ENCODE data around the gene ANGPTL1.

DNA sequence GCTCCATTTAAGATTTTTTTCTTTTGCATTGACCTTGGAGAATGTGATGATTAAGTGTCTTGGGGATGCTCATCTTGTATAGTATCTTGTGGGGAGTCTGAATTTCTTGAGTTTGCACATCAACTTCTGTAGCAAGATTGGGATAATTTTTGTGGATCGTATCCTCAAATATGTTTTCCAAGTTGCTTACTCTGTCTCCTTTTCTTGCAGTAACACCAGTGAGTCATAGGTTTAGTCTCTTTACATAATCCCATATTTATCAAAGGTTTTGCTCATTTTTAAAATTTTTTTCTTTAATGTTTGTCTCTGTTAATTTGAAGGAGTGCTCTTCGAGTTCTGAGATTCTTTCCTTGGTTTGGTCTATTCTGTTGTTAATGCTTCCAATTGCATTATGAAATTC is 41.7 kb upstream of the ANGPTL1 start:
- TF ChIP-seq, protein P1, sequence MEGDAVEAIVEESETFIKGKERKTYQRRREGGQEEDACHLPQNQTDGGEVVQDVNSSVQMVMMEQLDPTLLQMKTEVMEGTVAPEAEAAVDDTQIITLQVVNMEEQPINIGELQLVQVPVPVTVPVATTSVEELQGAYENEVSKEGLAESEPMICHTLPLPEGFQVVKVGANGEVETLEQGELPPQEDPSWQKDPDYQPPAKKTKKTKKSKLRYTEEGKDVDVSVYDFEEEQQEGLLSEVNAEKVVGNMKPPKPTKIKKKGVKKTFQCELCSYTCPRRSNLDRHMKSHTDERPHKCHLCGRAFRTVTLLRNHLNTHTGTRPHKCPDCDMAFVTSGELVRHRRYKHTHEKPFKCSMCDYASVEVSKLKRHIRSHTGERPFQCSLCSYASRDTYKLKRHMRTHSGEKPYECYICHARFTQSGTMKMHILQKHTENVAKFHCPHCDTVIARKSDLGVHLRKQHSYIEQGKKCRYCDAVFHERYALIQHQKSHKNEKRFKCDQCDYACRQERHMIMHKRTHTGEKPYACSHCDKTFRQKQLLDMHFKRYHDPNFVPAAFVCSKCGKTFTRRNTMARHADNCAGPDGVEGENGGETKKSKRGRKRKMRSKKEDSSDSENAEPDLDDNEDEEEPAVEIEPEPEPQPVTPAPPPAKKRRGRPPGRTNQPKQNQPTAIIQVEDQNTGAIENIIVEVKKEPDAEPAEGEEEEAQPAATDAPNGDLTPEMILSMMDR (conservative IDR thresholded peaks at IDR 0.05; ENCODE audit: low read length) = no peak
- no peak for TF ChIP-seq EZH2phosphoT487 (IDR thresholded peaks at IDR 0.05; ENCODE audit: borderline replicate concordance)
